Esophagus muscularis mucosa (tissue), 4 donors: ENCODE measurements around the gene IGFL4. TPM values are rescaled to one million over a fixed set of nuclear protein-coding genes. Genes with fewer than 3 reads are reported as not detected.

Experiments
- DNase-seq: peaks from one replicate; pipeline ENCODE4 v3.0.0-alpha.2; 2017; ENCODE audit errors: extremely low spot score
- H3K27ac ChIP-seq, 4 donors: fragments of 200-600 bp; sonication (generic); replicated peaks in 1 of 4; 1 replicate in 3 of 4; 2 replicates in 1 of 4; pipeline ENCODE4 v1.5.1; 2016 to 2019; ENCODE audit warnings: mild to moderate bottlenecking in 1 of 4
- H3K27me3 ChIP-seq, 4 donors: fragments of 200-600 bp; sonication (generic); one replicate each; pipeline versions ENCODE4 v1.5.1 to v1.6.0; 2016 to 2019
- H3K36me3 ChIP-seq, 4 donors: fragments of 200-600 bp; sonication (generic); one replicate each; pipeline ENCODE4 v1.5.1; 2016 to 2019
- H3K4me1 ChIP-seq, 4 donors: fragments of 200-600 bp; sonication (generic); one replicate each; pipeline ENCODE4 v1.5.1; 2016 to 2019
- H3K4me3 ChIP-seq, 4 donors: fragments of 200-600 bp; sonication (generic); 1 replicate in 2 of 4; 2 replicates in 2 of 4; pipeline ENCODE4 v1.5.1; 2016 to 2019; ENCODE audit warnings: mild to moderate bottlenecking in 4 of 4, moderate library complexity in 1 of 4
- H3K9me3 ChIP-seq, 4 donors: fragments of 200-600 bp; sonication (generic); 1 replicate in 3 of 4; 2 replicates in 1 of 4; pipeline ENCODE4 v1.5.1; 2016 to 2019
- EP300 ChIP-seq: sonication (generic); formaldehyde crosslinking; IDR thresholded peaks from one replicate; pipeline ENCODE4 v1.6.1; 2017; ENCODE audit warnings: antibody characterized with exemption
- POLR2A ChIP-seq: fragments of 450-650 bp; IDR thresholded peaks from one replicate; pipeline ENCODE4 v1.6.1; 2017; ENCODE audit warnings: antibody characterized with exemption, moderate library complexity, mild to moderate bottlenecking, low read depth
- POLR2AphosphoS5 ChIP-seq, 2 donors: sonication (generic); formaldehyde crosslinking; IDR thresholded peaks; one replicate each; pipeline ENCODE4 v1.6.1; 2017; ENCODE audit warnings: antibody characterized with exemption in 2 of 2
- WGBS: methylation state at CpG from one replicate; pipeline ENCODE4 v1.1.5; 2018; 5-methylcytosine and 5-hydroxymethylcytosine counted together
- intact Hi-C: fragments of 100-400 bp; cut with DNase I; formaldehyde crosslinking; loops from one replicate; pipeline ENCODE4 v1.15.1; 2023
- total RNA-seq, 4 donors: library from RNA; depleted of rRNA; stranded (reverse); fragments of >200 nt; gene quantifications; one replicate each; pipeline versions ENCODE4 v1.1.0 to v1.2.1, GENCODE V29; 2016
- TF ChIP-seq, protein P1 (sequence below), 3 experiments: fragments of 200-600 bp in 2 of 3; fragments of 450-650 bp in 1 of 3; sonication (generic) in 2 of 3; IDR thresholded peaks; one replicate each; pipeline ENCODE4 v1.5.1; 2017 to 2019; ENCODE audit warnings: antibody characterized with exemption in 3 of 3, mild to moderate bottlenecking in 2 of 3, moderate library complexity in 1 of 3

IGFL4 gene
- total RNA-seq, 4 donors from 2014 or later, result not detected

DNA sequence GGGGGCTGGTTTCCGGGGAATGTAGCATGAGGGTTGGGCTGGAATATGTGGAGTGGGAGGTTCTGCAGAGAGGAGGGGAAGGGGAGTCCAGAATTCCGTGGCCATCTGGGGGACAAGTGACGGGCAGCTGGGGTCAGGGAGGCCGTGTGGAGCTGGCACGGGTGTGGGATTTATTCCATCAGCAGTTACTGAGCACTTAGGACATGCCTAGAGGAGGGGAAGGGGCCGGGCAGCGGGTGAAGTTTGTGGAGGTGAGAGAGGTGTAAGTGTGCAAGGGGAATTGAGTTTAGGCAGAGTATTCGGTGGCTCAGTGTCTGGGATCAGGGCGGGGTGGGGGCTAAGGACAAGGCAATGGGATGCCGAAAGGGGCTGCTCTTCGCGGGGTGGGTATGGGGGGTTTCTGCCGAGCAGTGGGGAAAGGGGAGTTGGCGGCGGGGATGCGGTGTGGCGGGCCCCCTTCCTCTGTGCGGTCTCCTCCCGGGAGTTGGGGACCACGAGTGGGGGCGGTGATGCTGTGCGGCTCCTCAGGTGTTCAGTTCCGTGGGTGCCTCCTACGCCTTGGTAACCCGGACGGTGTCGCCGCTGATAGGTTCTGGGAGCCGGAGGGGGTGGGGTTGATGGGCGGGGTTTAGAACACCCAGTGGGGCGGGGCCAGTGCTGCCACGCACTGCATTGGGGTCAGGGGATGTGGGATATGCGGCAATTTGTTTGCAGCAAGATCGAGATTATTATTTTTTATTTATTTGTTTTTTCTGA lies 40.1 kb downstream of the IGFL4 start:
- peaks cover 15 to 32% (median 27%) of the 10 kb centered on the region in 4 donors for H3K4me1 ChIP-seq
- H3K27ac ChIP-seq, result no peak overlapping the region
- peaks cover 0 to 31% (median 5%) of the 10 kb centered on the region in 4 donors for H3K27me3 ChIP-seq
- H3K36me3 ChIP-seq, result peaks cover 0 to 34% (median 0%) of the 10 kb centered on the region in 4 donors
- 9% methylated on average over 34 of the region's 34 CpGs for WGBS
- TF ChIP-seq POLR2A (no peak), EP300 (no peak), POLR2AphosphoS5 (IDR thresholded peaks at IDR 0.05) (no peak)
- TF ChIP-seq, protein P1, sequence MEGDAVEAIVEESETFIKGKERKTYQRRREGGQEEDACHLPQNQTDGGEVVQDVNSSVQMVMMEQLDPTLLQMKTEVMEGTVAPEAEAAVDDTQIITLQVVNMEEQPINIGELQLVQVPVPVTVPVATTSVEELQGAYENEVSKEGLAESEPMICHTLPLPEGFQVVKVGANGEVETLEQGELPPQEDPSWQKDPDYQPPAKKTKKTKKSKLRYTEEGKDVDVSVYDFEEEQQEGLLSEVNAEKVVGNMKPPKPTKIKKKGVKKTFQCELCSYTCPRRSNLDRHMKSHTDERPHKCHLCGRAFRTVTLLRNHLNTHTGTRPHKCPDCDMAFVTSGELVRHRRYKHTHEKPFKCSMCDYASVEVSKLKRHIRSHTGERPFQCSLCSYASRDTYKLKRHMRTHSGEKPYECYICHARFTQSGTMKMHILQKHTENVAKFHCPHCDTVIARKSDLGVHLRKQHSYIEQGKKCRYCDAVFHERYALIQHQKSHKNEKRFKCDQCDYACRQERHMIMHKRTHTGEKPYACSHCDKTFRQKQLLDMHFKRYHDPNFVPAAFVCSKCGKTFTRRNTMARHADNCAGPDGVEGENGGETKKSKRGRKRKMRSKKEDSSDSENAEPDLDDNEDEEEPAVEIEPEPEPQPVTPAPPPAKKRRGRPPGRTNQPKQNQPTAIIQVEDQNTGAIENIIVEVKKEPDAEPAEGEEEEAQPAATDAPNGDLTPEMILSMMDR (IDR thresholded peaks at IDR 0.05), result no peak
- no peak for DNase-seq
- H3K4me3 ChIP-seq, result peak overlapping the region in 3 of 4 donors; percentile 14 to 36 (median 24)
- H3K9me3 ChIP-seq, result no peaks in the 10 kb centered on the region
- intact Hi-C loops, result no loop called here

DNA sequence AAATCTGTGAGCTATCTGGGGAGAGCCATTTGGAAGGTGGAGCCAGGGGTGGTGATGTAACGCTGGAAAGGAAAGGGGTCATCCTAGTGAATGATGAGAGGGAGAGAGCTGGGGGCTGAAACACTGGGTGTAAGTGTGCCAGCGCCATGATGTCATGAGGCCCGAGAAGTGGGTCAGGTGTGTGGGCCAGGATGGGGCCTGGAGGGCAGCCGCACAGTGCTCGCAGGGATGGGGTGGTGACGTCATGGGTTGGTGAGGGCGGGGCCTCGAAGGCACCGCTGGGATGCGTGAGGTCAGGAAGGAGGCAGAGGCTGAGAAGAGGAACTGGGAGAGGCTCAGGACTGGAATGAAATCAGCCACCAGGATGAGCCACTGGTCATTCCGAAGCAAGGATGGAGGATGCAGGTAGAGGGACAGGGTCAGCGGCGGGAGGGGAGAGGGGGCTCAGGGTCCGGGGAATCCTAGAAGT lies 41.1 kb downstream of the IGFL4 start:
- H3K9me3 ChIP-seq, result no peaks in the 10 kb centered on the region
- intact Hi-C loops, result loop anchor here (10.0 kb wide), 1 partner anchor 95 kb away; the partner anchor contains the start of gene MYPOP
- 21% methylated on average over 14 of the region's 14 CpGs for WGBS
- H3K27ac ChIP-seq, result no peak overlapping the region
- TF ChIP-seq EP300 (no peak), POLR2AphosphoS5 (IDR thresholded peaks at IDR 0.05) (no peak)
- TF ChIP-seq, protein P1 (IDR thresholded peaks at IDR 0.05), result no peak
- H3K36me3 ChIP-seq, result peaks cover 0 to 30% (median 0%) of the 10 kb centered on the region in 4 donors
- no peak for DNase-seq
- peaks cover 0 to 31% (median 5%) of the 10 kb centered on the region in 4 donors for H3K27me3 ChIP-seq
- peak overlapping the region in 1 of 4 donors; percentile 18 for H3K4me3 ChIP-seq
- H3K4me1 ChIP-seq, result peaks cover 18 to 35% (median 29%) of the 10 kb centered on the region in 4 donors

DNA sequence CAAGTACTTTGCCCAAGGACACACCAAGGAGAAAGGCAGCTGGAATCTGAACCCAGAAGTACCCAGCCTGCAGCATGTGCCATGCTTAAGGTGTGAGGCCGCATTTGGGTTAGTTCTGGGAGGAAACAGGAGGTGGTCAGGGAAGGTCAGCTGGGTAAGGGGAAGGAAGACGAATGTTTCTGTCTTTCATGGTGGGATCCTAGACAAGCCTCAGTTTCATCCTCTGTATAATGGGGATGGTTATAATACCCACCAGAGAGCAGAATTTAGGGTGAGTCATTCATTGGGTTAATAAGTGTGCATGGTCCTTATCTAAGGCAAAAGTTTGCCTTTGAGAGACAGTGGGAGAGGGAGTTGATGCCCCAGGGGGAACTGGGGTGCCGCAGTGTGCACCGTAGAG lies 42.0 kb downstream of the IGFL4 start:
- H3K36me3 ChIP-seq, result peaks cover 0 to 26% (median 0%) of the 10 kb centered on the region in 4 donors
- no peak overlapping the region for H3K4me3 ChIP-seq
- H3K27ac ChIP-seq, result no peak overlapping the region
- TF ChIP-seq EP300, result no peak
- TF ChIP-seq, protein P1 (IDR thresholded peaks at IDR 0.05), result no peak
- no peak for TF ChIP-seq POLR2A
- no peak for TF ChIP-seq POLR2AphosphoS5 (IDR thresholded peaks at IDR 0.05)
- no peaks in the 10 kb centered on the region for H3K9me3 ChIP-seq
- intact Hi-C loops, result loop anchor here (10.0 kb wide), 1 partner anchor 94 kb away; the partner anchor contains the start of gene MYPOP
- H3K27me3 ChIP-seq, result peaks cover 0 to 31% (median 5%) of the 10 kb centered on the region in 4 donors
- no peak for DNase-seq
- WGBS, result 94% methylated on average over 4 of the region's 4 CpGs
- peaks cover 22 to 40% (median 35%) of the 10 kb centered on the region in 4 donors for H3K4me1 ChIP-seq

DNA sequence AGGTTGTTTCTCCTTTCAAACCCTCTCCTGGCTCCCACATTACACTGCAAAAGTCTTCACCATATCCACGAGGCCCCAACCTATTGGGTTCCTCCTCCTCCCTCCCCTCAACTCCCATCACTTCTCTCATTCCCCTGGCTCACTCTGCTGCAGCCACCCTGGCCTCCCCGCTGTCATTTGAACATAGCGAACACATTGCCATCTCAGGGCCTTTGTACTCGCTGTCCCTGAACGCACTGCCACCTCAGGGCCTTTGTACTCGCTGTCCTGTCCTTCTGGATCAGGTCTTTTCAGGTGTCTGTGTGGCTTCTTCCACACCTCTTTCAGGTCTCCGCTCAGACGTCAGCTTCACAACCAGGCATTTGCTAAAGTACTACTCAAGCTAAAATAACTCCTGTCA lies 43.9 kb downstream of the IGFL4 start:
- H3K4me1 ChIP-seq, result peaks cover 22 to 40% (median 35%) of the 10 kb centered on the region in 4 donors
- WGBS, result 85% methylated on average over 8 of the region's 8 CpGs

More for the DNA sequence above, 43.9 kb downstream of the IGFL4 start:
- intact Hi-C loops, result loop anchor here (10.0 kb wide), 1 partner anchor 92 kb away; the partner anchor contains the start of gene MYPOP
- DNase-seq, result no peak
- peaks cover 0 to 31% (median 5%) of the 10 kb centered on the region in 4 donors for H3K27me3 ChIP-seq
- peaks cover 0 to 12% (median 0%) of the 10 kb centered on the region in 4 donors for H3K36me3 ChIP-seq
- H3K27ac ChIP-seq, result no peak overlapping the region
- H3K4me3 ChIP-seq, result no peak overlapping the region
- TF ChIP-seq, protein P1 (IDR thresholded peaks at IDR 0.05), result no peak
- H3K9me3 ChIP-seq, result no peaks in the 10 kb centered on the region
